Choroid plexus epithelial cell (primary cell): ENCODE data around the gene SMIM24.
A peak's percentile ranks its signal among the peaks of the same experiment; 100 is the strongest.

Experiments
- DNase-seq: peaks from one replicate; pipeline ENCODE4 v3.0.0-alpha.2; 2010; ENCODE audit warnings: low read depth
- H3K4me3 ChIP-seq: 2 replicates; pipeline ENCODE4 v1.5.1; 2011; ENCODE audit warnings: low read depth, mild to moderate bottlenecking, control low read depth, low read length, moderate library complexity
- TF ChIP-seq, protein P1 (sequence below): conservative IDR thresholded peaks from 2 replicates; pipeline ENCODE4 v1.5.1; 2011; ENCODE audit warnings: low read depth, mild to moderate bottlenecking, control low read depth, inconsistent platforms, low read length, moderate library complexity

SMIM24 gene

DNA sequence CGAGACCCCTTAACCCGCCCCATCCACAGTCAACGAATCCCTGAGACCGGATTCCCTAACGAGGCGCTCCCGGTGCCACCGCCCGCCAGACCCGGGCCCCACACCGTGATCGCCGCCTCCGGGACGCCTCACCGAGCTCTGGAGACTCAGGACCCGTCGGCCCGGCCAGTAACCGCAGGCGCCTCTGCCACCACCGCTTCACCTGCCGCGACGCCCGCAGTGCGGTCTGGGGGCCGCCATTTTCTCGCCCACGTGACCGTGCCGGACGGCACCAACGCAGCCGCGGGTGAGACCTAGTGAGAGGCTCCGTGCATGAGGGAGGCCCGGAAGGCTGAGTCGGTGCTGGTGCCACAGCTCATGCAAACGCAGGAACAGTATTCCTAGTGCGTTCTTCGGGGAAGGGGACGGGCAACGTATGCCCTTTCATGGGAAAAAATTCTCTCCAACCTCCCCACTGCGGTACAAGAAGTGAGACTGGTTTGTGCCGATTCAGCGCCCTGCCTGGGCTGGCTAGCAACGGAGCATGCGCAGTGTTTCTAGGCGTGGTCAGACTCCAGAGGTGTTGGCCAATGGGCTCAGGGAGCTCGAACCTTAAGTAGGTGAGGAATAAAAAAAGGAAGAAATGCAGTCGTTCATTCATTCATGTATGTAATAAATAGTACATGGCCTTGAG lies 20.2 kb upstream of the SMIM24 start, which contains the start of gene DOHH:
TSS of gene DOHH (minus strand) at position 246 of the 673 bp plus-strand sequence. CDS start 3,860 bp downstream, outside the sequence.
- TF ChIP-seq, protein P1, sequence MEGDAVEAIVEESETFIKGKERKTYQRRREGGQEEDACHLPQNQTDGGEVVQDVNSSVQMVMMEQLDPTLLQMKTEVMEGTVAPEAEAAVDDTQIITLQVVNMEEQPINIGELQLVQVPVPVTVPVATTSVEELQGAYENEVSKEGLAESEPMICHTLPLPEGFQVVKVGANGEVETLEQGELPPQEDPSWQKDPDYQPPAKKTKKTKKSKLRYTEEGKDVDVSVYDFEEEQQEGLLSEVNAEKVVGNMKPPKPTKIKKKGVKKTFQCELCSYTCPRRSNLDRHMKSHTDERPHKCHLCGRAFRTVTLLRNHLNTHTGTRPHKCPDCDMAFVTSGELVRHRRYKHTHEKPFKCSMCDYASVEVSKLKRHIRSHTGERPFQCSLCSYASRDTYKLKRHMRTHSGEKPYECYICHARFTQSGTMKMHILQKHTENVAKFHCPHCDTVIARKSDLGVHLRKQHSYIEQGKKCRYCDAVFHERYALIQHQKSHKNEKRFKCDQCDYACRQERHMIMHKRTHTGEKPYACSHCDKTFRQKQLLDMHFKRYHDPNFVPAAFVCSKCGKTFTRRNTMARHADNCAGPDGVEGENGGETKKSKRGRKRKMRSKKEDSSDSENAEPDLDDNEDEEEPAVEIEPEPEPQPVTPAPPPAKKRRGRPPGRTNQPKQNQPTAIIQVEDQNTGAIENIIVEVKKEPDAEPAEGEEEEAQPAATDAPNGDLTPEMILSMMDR, result no peak

DNA sequence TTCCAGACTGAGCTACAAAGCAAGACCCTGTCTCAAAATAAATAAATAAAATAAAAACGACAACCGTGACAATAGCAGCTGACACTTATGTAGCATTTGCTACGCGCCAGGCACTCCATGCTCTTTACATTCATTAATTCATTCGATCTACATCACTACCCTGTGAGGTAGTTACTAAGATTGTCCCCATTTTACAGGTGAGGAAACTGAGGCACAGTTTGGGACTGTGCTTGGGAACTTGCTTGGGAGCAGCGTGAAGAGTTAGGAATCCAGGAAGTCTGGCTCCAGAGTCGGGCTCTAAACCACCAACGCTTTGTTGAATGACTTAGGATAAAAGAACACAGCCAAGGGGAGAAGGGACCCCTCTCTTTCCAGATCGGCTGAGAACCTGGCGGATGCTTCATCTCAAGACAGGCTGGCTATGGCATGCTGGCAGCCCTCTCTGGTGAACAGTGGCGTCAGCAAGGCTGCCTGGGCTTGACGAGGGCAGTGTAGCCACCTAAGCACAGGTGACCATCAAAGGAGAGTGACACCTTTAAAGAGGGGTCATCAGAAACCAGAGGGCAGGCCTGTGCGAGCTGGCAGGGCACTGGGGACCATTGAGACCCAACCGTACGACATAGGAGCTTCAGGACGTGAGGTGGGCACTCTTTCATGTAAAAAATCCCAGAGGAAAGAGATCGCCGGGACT lies 19.6 kb upstream of the SMIM24 start:
- TF ChIP-seq, protein P1, result no peak
- no peak for DNase-seq
- peak overlapping the region; percentile 93 for H3K4me3 ChIP-seq

More for the DNA sequence above, 20.2 kb upstream of the SMIM24 start, which contains the start of gene DOHH:
- peak within 1 kb of the TSS; percentile 93 for H3K4me3 ChIP-seq
- DNase-seq, result peak; percentile 98

DNA sequence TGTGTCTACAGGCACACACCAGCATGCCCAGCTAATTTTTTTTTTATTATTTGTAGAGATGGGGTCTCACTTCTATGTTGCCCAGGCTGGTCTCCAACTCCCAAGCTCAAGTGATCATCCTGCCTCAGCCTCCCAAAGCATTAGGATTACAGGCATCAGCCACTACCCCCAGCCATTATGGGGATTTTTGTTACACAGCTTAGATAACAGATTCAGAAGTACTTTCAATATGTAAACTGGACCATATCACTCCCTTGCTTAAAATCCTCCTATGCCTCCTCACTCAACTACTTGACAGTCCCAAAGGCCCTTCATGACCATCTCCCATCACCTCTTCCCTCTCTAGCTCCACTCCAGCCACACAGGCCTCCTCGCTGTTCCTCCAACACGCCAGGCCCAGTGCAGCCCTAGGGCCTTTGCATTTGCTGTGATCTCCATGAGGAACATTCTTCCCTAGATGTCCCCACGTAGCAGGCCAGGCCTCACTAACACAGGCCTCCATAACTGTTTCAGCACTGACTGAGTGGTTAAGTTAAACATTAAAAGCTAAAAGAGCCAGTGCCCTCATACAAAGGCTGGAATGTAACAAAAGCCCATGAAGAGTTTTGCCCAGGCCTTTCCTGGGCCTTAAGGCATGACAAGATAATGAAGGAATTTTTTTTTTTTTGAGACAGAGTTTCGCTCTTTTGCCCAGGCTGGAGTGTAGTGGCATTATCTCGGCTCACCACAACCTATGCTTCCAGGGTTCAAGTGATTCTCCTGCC lies 17.6 kb upstream of the SMIM24 start:
- no peak for DNase-seq
- no peak overlapping the region for H3K4me3 ChIP-seq
- TF ChIP-seq, protein P1, result no peak

DNA sequence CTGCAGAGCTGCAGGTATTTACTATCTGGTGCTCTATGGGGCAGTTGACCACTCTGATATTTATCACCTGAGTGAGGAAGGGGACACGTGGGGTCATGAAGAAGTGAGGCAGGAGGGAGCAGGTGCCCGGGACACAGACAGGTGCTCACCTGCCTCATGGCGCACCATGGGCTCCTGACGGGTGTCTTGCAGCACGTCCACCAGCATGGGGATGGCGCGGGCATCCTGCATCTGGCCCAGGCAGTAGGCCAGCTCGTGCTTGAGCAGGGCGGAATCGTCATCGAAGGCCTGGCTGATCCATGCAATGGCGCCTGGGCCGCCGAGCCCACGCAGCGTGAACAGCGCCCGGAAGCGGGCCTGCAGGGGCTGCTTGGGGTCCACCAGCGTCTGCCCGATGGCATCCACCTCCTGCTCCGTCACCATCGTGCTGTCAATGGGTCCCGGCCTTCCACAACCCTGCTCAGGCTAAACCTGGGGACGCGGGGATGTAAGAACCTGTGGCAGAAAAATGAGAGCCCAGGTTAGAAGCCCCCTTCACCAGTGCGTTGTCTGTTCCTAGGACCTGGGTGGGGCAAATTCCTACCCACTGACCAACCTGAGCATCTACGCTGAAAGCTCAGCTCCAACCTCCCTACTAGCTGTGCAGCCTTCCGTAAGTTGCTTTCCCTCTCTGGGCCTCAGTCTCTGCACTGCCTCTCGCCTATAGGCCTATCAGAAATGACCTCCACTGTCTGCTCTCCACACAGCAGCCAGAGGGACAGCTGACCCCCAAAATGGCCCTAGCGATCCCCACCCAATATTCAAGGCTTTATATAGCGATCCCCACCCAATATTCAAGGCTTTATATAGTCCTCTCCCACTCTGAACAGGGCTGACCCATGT lies 16.3 kb upstream of the SMIM24 start:
- TF ChIP-seq, protein P1, result no peak
- H3K4me3 ChIP-seq, result no peak overlapping the region
- DNase-seq, result no peak

DNA sequence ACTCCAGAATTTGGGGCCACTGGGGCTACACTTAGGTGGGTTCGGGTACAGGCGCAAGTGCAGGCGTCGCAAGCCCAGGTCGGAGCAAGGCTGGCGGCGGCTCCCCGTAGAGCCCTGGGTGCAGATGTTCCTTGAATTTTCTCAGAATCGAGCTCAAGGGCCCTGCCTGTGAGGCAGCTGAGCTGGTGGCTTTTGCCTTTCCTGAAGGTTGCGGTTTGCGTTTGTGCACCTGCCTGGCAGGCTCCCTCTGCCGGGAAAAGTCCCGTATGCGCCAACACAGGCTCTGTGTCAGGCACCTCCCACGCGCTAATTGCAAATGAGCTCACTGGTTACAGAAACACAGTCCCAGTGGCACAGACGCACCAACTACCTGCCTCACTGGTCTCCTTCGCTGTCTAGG lies 14.2 kb upstream of the SMIM24 start:
- DNase-seq, result no peak
- no peak overlapping the region for H3K4me3 ChIP-seq
- TF ChIP-seq, protein P1, result no peak

DNA sequence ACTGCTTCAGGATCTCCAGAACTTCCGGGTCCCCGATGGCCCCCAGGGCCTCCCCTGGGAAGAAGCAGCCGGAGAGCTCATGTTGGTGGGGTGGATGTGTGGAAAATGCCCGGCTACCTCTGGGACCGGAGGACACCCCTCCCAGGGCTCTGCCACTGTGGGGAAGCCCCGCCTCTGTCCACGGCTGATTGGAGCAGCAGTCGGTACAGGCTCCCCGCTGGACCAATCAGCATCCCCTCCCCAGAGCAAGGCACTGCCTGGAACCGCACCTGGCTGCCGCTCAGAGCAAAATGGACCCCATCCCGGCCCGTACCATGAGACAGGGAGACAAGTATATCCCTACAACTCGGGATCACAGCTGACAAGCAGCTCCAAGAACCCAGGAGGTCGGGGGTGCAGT lies 13.7 kb upstream of the SMIM24 start:
- TF ChIP-seq, protein P1, result no peak
- DNase-seq, result peak; percentile 36
- no peak overlapping the region for H3K4me3 ChIP-seq
